ENCODE data around the gene HECA. TPM values are rescaled to one million over a fixed set of nuclear protein-coding genes. Genes with fewer than 3 reads are reported as not detected.
"Not testable (repeated sequence)": the region's sequence is repeated elsewhere in the genome, so short reads cannot be mapped to it uniquely, and the experiment has no call there.

Gene HECA
- total RNA-seq, 1 experiment from 2014 or later, result 11.6 TPM

DNA sequence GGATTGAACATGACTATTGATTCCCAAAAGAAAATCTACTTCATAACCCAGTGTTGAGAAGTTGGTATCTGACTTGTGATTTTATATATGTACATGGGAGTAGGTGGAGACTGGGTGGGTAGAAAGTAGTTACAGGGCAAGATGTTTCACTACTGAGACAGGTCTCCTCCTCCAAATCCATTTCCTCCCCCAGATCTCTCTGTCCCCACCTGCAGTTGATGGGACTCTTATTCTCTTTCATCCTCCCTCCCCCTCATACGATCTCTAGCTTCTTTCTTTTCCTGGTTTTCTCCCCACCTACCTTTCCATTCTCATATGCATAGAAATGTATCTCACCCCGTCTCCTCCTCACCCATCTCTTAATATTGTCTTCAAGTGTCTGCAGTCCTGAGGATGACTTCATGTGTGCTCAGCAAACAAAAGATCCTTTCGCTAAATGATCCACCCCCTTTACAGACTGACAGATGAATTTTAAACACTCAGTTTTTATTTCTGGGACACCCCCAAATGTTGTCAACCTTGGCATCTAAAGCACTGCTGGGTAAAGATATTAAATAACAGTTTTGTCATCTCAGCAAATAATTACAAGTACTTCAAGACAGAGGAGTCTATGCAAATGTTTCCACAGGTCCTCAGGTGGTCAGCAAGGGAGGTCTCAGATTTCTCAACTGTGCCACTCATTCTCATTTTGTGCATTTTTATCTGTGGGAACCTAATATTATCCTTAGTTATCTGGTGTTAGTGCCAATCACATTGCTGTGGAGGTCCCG is 18.7 kb upstream of the HECA start:
- CTCF ChIA-PET, result no interaction called here
- H3K9me2 ChIP-seq (ENCODE audit: insufficient read depth), result no peaks in the 10 kb centered on the region
- intact Hi-C loops (cut with micrococcal nuclease; ENCODE audit: unreplicated experiment), result no loop called here
- no peak overlapping the region for H3K4me3 ChIP-seq
- no peaks in the 10 kb centered on the region for H3K27me3 ChIP-seq (ENCODE audit: insufficient read depth, low read depth)
- no peak overlapping the region for H2AFZ ChIP-seq
- H3K4me1 ChIP-seq (replicated peaks; ENCODE audit: insufficient read depth), result no peaks in the 10 kb centered on the region; the same call in 1 of the 2 replicates
- peaks cover 7% of the 10 kb centered on the region; the same call in 1 of the 2 replicates for H3K9me3 ChIP-seq (ENCODE audit: insufficient read depth, low read depth)
- POLR2A ChIA-PET (ENCODE audit: unreplicated experiment), result no interaction called here
- H4K20me1 ChIP-seq (ENCODE audit: insufficient read depth), result no peaks in the 10 kb centered on the region
- H3K27ac ChIP-seq, result no peak overlapping the region
- H3K36me3 ChIP-seq (ENCODE audit: low read depth), result no peaks in the 10 kb centered on the region
- TF ChIP-seq CTCF (conservative IDR thresholded peaks at IDR 0.05), result no peak
- TF ChIP-seq EZH2 (IDR thresholded peaks at IDR 0.05; ENCODE audit: low read depth), result no peak
- DNase-seq, result no peak
- H3K4me2 ChIP-seq, result no peak overlapping the region
- no peaks in the 10 kb centered on the region for H3F3A ChIP-seq (ENCODE audit: insufficient read depth, low read depth)
- H3K79me2 ChIP-seq (ENCODE audit: low read depth), result no peaks in the 10 kb centered on the region
- BruUV-seq (replicated peaks), result no TSS peak

GRCh38 chr6:139117734-139118133 is 17.1 kb upstream of the HECA start:
- no TSS peak for BruUV-seq (replicated peaks)
- Histone ChIP-seq H3F3A (ENCODE audit: insufficient read depth, low read depth) (no peaks in the 10 kb centered on the region), H3K27ac (no peak overlapping the region), H4K20me1 (ENCODE audit: insufficient read depth) (no peaks in the 10 kb centered on the region), H3K36me3 (ENCODE audit: low read depth) (no peaks in the 10 kb centered on the region), H3K9me2 (ENCODE audit: insufficient read depth) (no peaks in the 10 kb centered on the region), H3K4me2 (no peak overlapping the region), H3K79me2 (ENCODE audit: low read depth) (no peaks in the 10 kb centered on the region), H3K4me3 (no peak overlapping the region), H3K4me1 (replicated peaks; ENCODE audit: insufficient read depth) (no peaks in the 10 kb centered on the region; the same call in 1 of the 2 replicates), H3K27me3 (ENCODE audit: insufficient read depth, low read depth) (no peaks in the 10 kb centered on the region), H2AFZ (no peak overlapping the region), H3K9me3 (ENCODE audit: insufficient read depth, low read depth) (peaks cover 7% of the 10 kb centered on the region; the same call in 1 of the 2 replicates)
- ChIA-PET CTCF (no interaction called here), POLR2A (ENCODE audit: unreplicated experiment) (no interaction called here)
- TF ChIP-seq CTCF (conservative IDR thresholded peaks at IDR 0.05), result peak; percentile 58; the same call in 1 of the 2 replicates
- TF ChIP-seq EZH2 (IDR thresholded peaks at IDR 0.05; ENCODE audit: low read depth), result no peak
- DNase-seq, result no peak
- intact Hi-C loops (cut with micrococcal nuclease; ENCODE audit: unreplicated experiment), result no loop called here

- CTCF ChIA-PET, result no interaction called here
- Histone ChIP-seq H3K9me3 (ENCODE audit: insufficient read depth, low read depth) (peaks cover 7% of the 10 kb centered on the region; the same call in 1 of the 2 replicates), H2AFZ (no peak overlapping the region), H3K79me2 (ENCODE audit: low read depth) (no peaks in the 10 kb centered on the region), H3K4me1 (replicated peaks; ENCODE audit: insufficient read depth) (no peaks in the 10 kb centered on the region), H3K4me3 (no peak overlapping the region), H3K9me2 (ENCODE audit: insufficient read depth) (no peaks in the 10 kb centered on the region), H3K36me3 (ENCODE audit: low read depth) (no peaks in the 10 kb centered on the region), H4K20me1 (ENCODE audit: insufficient read depth) (no peaks in the 10 kb centered on the region), H3F3A (ENCODE audit: insufficient read depth, low read depth) (no peaks in the 10 kb centered on the region), H3K4me2 (no peak overlapping the region), H3K27me3 (ENCODE audit: insufficient read depth, low read depth) (no peaks in the 10 kb centered on the region), H3K27ac (no peak overlapping the region)
- BruUV-seq (replicated peaks), result no TSS peak
- TF ChIP-seq EZH2 (IDR thresholded peaks at IDR 0.05; ENCODE audit: low read depth), result no peak
- no peak for TF ChIP-seq CTCF (conservative IDR thresholded peaks at IDR 0.05)
- POLR2A ChIA-PET (ENCODE audit: unreplicated experiment), result no interaction called here
- intact Hi-C loops (cut with micrococcal nuclease; ENCODE audit: unreplicated experiment), result no loop called here
- DNase-seq, result no peak
Measured at GRCh38 chr6:139119552-139119951, 15.3 kb upstream of the HECA start.

DNA sequence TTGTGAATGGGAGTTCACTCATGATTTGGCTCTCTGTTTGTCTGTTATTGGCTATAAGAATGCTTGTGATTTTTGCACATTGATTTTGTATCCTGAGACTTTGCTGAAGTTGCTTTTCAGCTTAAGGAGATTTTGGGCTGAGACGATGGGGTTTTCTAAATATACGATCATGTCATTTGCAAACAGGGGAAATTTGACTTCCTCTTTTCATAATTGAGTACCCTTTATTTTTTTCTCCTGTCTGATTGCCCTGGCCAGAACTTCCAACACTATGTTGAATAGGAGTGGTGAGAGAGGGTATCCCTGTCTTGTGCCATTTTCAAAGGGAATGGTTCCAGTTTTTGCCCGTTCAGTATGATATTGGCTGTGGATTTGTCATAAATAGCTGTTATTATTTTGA is 12.1 kb upstream of the HECA start:
- BruUV-seq (replicated peaks); POLR2A ChIA-PET (ENCODE audit: unreplicated experiment); H3K4me2 ChIP-seq; intact Hi-C loops (cut with micrococcal nuclease; ENCODE audit: unreplicated experiment); H3K27ac ChIP-seq; H3F3A ChIP-seq (ENCODE audit: insufficient read depth, low read depth); H3K36me3 ChIP-seq (ENCODE audit: low read depth); H3K9me3 ChIP-seq (ENCODE audit: insufficient read depth, low read depth); CTCF ChIA-PET; H3K4me1 ChIP-seq (replicated peaks; ENCODE audit: insufficient read depth); DNase-seq; H4K20me1 ChIP-seq (ENCODE audit: insufficient read depth); H3K4me3 ChIP-seq; H2AFZ ChIP-seq; H3K9me2 ChIP-seq (ENCODE audit: insufficient read depth); H3K79me2 ChIP-seq (ENCODE audit: low read depth); H3K27me3 ChIP-seq (ENCODE audit: insufficient read depth, low read depth): not testable (repeated sequence)

All from PC-9 (cell line).